HepG2 (cell line): ENCODE data around the gene PIK3IP1. TPM values are rescaled to one million over a fixed set of nuclear protein-coding genes. Genes with fewer than 3 reads are reported as not detected.

Experiments
- AHDC1 ChIP-seq: sonication (generic); formaldehyde crosslinking; IDR thresholded peaks from 2 replicates; pipeline ENCODE4 v1.5.1; 2020; ENCODE audit warnings: mild to moderate bottlenecking, missing genetic modification reagents, borderline replicate concordance
- ARID4A ChIP-seq: sonication (generic); formaldehyde crosslinking; IDR thresholded peaks from 2 replicates; pipeline ENCODE4 v1.5.0; 2020; ENCODE audit warnings: mild to moderate bottlenecking, missing genetic modification reagents, borderline replicate concordance
- ATF7-NPFF ChIP-seq: sonication (generic); formaldehyde crosslinking; IDR thresholded peaks from 2 replicates; pipeline ENCODE4 v1.8.1; 2023; ENCODE audit warnings: mild to moderate bottlenecking, low read depth, missing genetic modification reagents, moderate library complexity
- CEBPG ChIP-seq: IDR thresholded peaks from 2 replicates; pipeline ENCODE4 v1.6.1; 2016
- CERS6 ChIP-seq: sonication (generic); formaldehyde crosslinking; IDR thresholded peaks from 2 replicates; pipeline ENCODE4 v1.5.0; 2020; ENCODE audit warnings: missing genetic modification reagents
- EED ChIP-seq: sonication (generic); formaldehyde crosslinking; IDR thresholded peaks from 2 replicates; pipeline ENCODE4 v1.5.0; 2020; ENCODE audit warnings: mild to moderate bottlenecking, missing genetic modification reagents
- KAT2B ChIP-seq: fragments of 150-350 bp; IDR thresholded peaks from 2 replicates; pipeline ENCODE4 v1.6.1; 2014; ENCODE audit warnings: low read depth, low read length, borderline replicate concordance
- NKX3-1 ChIP-seq: sonication (generic); formaldehyde crosslinking; IDR thresholded peaks from 2 replicates; pipeline ENCODE4 v1.5.0; 2020; ENCODE audit warnings: missing genetic modification reagents
- NR3C1 ChIP-seq: sonication (generic); formaldehyde crosslinking; IDR thresholded peaks from 2 replicates; pipeline ENCODE4 v1.4.0; 2020; ENCODE audit warnings: missing genetic modification reagents
- ZBTB2 ChIP-seq: sonication (generic); formaldehyde crosslinking; IDR thresholded peaks from 2 replicates; pipeline ENCODE4 v1.8.0; 2022; ENCODE audit warnings: low read depth, missing genetic modification reagents
- ZNF121 ChIP-seq: sonication (generic); formaldehyde crosslinking; IDR thresholded peaks from 2 replicates; pipeline ENCODE4 v1.5.0; 2020; ENCODE audit warnings: mild to moderate bottlenecking, missing genetic modification reagents
- ZNF34 ChIP-seq: sonication (generic); formaldehyde crosslinking; IDR thresholded peaks from 2 replicates; pipeline ENCODE4 v1.4.0; 2020; ENCODE audit warnings: mild to moderate bottlenecking, missing genetic modification reagents, borderline replicate concordance
- polyA plus RNA-seq, 8 experiments: library from polyadenylated mRNA; depleted of rRNA in 3 of 8; stranded (reverse) in 7 of 8; unstranded in 1 of 8; fragments of >200 nt; fragmentation: Illumina TruSeq in 4 of 8; extraction: Trizol in 4 of 8; gene quantifications; 2 replicates each; pipeline versions ENCODE4 v1.2.1 to v1.2.3, GENCODE V29; 2011 to 2016; ENCODE audit warnings: low read depth in 4 of 8, missing spikeins in 1 of 8, mixed read lengths in 1 of 8; ENCODE audit not compliant: insufficient read depth in 1 of 8
- total RNA-seq, 5 experiments: library from RNA; depleted of rRNA; stranded (reverse); fragments of >200 nt; fragmentation: Illumina TruSeq; extraction: Trizol; gene quantifications; 2 replicates each; pipeline ENCODE4 v1.2.3, GENCODE V29; 2016; ENCODE audit warnings: low read depth in 1 of 5
- TF ChIP-seq, protein P1 (sequence below): IDR thresholded peaks from 2 replicates; pipeline ENCODE4 v1.6.1; 2016; ENCODE audit warnings: mild to moderate bottlenecking, missing biosample characterization, missing genetic modification reagents

PIK3IP1 gene
- total and polyA plus RNA-seq, 2 of the 13 experiments (the other 11 are each of a cell fraction or from before 2014, with no cell fraction given), result 1.3 to 2.5 TPM

- TF ChIP-seq ARID4A (CRISPR knock-in tag) (peak; percentile 99), CEBPG (CRISPR knock-in tag) (no peak), EED (CRISPR knock-in tag) (peak; percentile 92), CERS6 (CRISPR knock-in tag) (0 out of 2 replicates have a peak, but pooled peaks have one; percentile 53), ZNF34 (CRISPR knock-in tag) (no peak), ZBTB2 (CRISPR knock-in tag) (no peak), AHDC1 (no peak), NR3C1 (CRISPR knock-in tag) (no peak), ATF7-NPFF (CRISPR knock-in tag) (peak; percentile 59; the same call in 1 of the 2 replicates), KAT2B (no peak), NKX3-1 (peak; percentile 85), ZNF121 (CRISPR knock-in tag) (no peak)
- TF ChIP-seq, protein P1, sequence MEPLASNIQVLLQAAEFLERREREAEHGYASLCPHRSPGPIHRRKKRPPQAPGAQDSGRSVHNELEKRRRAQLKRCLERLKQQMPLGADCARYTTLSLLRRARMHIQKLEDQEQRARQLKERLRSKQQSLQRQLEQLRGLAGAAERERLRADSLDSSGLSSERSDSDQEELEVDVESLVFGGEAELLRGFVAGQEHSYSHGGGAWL, result peak; percentile 99
These were observed 1.5 kb downstream of the PIK3IP1 start (continued) for GRCh38 chr22:31290494-31291471.
